Measurements from ENCODE around the gene SIGLEC9.

Gene SIGLEC9

DNA sequence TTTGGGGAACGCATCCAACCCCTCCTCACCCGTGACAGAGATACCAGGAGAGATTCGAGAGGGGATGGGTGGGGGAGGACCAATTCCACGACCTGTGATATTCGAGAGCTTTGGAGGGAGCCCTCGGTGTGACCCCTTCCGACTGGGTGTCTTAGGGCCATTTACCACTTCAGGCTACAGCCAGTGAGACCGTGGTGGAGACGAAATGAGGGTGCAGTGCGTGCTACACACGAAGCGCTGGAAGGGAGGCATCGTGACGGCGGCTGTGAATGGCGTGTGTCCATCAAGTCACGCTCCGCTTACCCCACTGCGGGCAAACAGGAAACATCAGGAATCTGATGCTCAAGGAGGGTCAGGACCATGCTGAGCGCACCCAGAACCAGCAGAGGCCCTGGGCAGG, 26.9 kb upstream of the SIGLEC9 start:
- DNase-seq = no peak

GRCh38 chr19:51098365-51099046, 26.2 kb upstream of the SIGLEC9 start:
- no peak for DNase-seq

DNA sequence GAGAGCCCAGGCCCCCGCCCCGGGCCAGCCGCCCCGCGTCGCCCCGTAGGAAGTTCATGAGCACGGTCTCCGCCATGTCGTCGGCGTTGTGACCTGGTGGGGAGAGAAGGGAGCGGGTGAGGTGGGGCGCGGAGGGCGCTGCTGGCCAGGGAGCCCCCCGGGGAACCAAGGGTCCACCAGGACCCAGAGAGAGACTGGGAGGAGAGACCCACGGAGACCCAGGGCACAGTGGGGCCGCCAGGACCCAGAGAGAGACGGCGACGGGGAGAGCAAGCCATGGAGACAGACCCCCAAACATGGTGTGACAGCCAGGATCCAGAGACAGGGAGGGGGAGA, 25.7 kb upstream of the SIGLEC9 start:
- no peak for DNase-seq

GRCh38 chr19:51100601-51101000, 24.1 kb upstream of the SIGLEC9 start:
- no peak for DNase-seq

DNA sequence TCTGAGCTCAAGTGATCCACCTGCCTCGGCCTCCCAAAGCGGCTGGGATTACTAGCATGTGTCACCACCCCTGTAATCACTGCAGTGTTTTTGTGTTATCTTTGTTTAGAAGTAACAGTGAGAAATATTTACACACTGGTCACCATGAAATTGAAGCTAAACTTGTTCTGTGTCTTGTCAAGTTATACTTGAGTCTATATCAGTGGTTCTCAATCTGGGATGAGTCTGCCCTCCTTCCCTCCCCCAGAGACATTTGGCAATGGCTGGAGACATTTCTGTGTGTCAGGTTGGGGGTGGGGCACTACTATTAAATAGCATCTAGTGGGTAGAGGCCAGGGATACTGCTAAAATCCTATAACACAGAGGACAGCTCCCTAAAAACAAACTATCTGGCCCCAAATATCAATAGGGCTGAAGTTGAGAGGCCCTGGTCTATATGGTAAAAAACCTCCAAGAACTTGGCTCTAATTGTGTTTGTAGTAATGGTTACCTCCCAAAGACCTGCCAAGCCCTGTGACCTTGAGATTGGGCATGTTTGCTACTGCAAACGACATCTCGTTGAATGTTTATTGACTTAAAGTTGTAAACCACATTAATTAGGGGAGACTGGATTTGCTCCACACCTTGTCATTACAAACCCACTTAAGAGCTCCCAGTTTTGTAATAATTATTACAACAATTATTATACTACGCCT, 23.4 kb upstream of the SIGLEC9 start:
- no peak for DNase-seq

DNA sequence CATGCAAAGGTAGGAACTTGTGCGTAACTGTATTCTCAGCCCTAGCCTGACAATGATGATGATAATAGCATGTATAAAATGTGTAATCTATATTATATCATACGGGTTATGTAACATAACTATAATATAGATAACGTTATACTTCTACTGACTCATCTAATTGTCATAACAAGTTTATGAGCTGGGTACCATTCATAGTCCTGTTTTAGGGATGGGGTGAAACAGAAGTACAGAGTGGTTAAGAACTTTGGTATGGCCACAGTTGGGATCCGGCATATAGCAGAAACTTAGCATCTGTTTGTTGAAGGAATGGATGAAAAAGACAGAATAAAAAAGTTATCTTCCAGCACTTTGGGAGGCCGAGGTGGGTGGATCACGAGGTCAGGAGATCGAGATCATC, 21.7 kb upstream of the SIGLEC9 start:
- DNase-seq = no peak

- DNase-seq = no peak
Observed at GRCh38 chr19:51103926-51104341, 20.8 kb upstream of the SIGLEC9 start.

GRCh38 chr19:51107406-51108065, 17.2 kb upstream of the SIGLEC9 start:
- DNase-seq = no peak

- peak; percentile 99 to 100 for DNase-seq
Observed at GRCh38 chr19:51108066-51108804, 16.5 kb upstream of the SIGLEC9 start, which contains the start of gene CTU1. TSS of gene CTU1 (minus strand) at chr19:51108409. CDS start at chr19:51104569, 3,840 bp downstream.

DNA sequence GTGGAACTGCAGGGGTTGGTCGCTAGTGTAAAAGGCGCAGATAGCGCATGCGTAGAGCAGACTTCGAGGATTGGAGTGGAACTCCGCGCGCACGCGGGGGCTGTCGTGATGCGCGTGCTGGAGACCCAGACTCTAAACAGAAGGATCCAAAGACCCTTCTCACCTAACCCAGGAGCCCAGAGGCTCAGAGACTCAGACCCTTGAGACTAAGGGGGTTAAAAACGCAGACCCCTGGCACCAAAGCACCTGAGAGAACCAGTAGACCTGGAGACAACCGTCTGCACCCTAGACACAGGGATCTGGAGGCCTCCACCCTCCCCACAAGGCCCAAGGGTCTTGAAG, 15.9 kb upstream of the SIGLEC9 start:
- DNase-seq = no peak

DNA sequence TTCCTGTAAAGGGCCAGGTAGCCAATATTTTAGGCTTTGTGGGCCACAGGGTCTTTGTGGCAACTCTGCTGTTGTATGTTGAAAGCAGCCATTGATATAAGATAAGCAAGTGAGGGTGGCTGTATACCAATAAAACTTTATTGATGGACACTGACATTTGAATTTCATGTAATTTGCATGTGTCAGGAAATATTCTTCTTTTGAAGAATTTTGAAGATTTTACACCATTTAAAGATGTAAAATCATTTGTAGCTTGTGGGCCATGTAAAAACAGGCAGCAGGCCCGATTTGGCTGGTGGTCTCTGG, 14.1 kb upstream of the SIGLEC9 start:
- DNase-seq = no peak

- no peak for DNase-seq
Observed at GRCh38 chr19:51111606-51112005, 13.1 kb upstream of the SIGLEC9 start.

GRCh38 chr19:51114087-51114729, 10.5 kb upstream of the SIGLEC9 start:
- DNase-seq = no peak

GRCh38 chr19:51116736-51117286, 7.9 kb upstream of the SIGLEC9 start:
- no peak for DNase-seq

DNA sequence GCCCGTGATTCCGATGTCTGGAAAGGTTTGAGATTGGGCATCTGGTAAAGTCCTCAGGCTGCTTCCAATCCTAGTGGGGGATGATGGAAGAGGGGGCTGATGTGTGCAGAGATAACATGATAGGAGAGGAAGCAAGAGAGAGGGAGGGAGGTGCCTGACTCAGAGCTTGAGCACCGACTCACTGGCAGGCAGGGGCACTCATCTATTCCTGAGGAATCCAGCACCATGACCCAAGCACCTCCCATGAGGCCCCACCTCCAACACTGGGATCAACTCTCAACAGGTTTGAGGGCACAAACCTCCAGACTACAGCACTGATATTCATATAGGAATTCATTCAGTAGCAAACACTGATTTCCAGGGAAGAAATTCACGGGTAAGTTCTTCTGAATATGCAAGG, 5.6 kb upstream of the SIGLEC9 start:
- DNase-seq = no peak

DNA sequence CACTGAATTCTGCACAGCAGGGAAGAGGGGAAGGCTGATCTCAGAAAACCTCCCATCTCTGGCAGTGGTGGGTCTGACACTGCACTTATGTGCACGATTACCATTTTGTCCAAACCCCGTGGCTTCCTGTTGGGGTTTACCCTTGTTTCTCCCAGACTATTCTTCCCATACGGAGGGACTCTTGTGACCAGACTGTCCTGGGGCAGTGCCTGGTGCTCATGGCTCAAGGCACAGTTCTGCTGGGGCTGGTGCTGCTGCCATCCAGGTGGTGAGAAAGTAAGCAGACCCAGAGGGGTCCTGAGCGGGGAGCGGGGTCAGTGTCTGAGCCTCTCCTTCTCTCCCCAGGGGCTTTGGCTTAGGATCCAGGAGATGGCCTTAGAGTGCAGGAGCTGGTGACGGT, 5.1 kb upstream of the SIGLEC9 start:
- DNase-seq = no peak

DNA sequence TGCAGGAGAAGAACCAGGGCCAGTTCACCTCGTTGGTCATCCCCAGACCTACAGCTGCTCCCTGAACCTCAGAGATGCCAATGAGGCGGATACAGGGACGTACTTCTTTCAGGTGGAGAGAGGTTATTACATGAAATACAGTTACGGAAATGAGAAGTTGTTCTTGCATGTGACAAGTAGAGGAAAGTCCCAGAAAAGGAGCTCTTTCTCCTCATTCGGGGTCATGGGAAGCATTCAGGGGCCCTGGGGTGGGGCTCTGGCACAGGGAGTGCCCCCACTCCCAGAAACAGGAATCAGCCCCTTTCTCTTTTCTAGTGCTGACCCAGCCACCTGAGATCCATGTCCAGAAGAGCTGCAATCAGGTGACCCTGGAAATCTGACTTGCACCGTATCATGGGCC, 4.5 kb upstream of the SIGLEC9 start:
- DNase-seq = no peak

GRCh38 chr19:51121257-51121656, 3.4 kb upstream of the SIGLEC9 start:
- DNase-seq = no peak

- no peak for DNase-seq
Observed at GRCh38 chr19:51122112-51122981, 2.4 kb upstream of the SIGLEC9 start.

- DNase-seq = no peak
Observed at GRCh38 chr19:51123381-51123800, 1.3 kb upstream of the SIGLEC9 start.

- no peak for DNase-seq
Observed at GRCh38 chr19:51123802-51124201, 904 bp upstream of the SIGLEC9 start.

DNA sequence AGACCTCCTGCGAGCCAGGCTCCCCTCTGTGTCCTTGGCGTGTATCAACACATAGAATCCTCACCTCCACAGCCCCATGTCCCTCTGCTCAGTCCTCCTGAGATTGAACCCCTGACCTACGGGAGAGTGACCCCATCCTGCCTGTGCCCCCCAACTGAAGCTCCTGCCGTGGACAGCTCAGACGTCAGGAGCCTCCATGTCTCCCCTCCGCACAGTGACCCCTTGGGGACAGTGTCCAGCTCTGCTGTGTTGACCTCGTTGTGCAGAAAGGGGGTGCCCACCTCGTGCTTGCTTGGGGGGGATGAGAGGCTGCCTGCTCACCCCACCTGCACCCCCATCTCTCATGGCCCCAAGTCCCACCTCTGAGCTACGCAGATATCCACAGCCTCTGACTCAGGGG, 490 bp upstream of the SIGLEC9 start:
- no peak for DNase-seq
